ENCODE results near the gene RILP. TPM values are rescaled to one million over a fixed set of nuclear protein-coding genes. Genes with fewer than 3 reads are reported as not detected.
A peak's percentile ranks its signal among the peaks of the same experiment; 100 is the strongest.

RILP gene
- polyA plus RNA-seq, 1 donor (not counting 4 experiments of a cell fraction or from before 2014, with no cell fraction given) = 3.2 TPM

DNA sequence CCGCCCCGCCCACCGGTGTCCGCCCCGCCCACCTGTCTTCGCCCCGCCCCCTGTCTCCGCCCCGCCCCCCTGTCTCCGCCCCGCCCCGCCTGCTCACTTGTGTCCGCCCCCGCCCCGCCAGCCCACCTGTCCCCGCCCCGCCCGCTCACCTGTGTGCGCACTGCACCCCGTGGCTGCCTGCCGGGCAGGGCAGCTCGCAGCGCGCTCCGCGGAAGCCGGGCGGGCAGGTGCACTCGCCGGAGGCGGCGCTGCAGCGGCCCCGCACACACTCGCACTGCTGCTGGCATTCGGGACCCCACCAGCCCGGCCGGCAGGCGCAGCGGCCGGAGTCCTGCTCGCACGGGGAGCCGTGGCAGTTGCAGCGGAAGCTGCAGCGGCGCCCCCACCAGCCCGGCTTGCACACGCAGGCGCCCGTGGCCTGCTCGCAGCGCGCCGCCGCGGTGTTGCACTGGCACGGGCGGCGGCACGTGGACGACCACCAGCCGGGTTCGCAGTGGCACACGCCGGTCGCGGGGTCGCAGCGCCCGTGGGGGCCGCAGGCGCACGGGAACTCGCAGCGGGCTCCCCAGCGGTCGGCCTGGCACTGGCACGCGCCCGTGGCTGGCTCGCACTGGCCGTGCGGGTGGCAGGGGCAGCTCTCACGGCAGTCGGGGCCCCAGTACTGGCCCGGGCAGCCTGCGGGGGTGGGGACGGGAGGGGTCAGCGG is 6.2 kb downstream of the RILP start:
- Histone ChIP-seq H3K27ac (ENCODE audit: control insufficient read depth, insufficient read depth, low read length) (no peak overlapping the region), H3K79me2 (ENCODE audit: control insufficient read depth, insufficient read depth, low read length) (no peaks in the 10 kb centered on the region), H3K27me3 (ENCODE audit: control insufficient read depth, extremely low read depth, insufficient read depth, low read length) (peaks cover 6% of the 10 kb centered on the region), H3K4me1 (ENCODE audit: control insufficient read depth, extremely low read depth, insufficient read depth, low read length) (peaks cover 22% of the 10 kb centered on the region), H3K9me1 (ENCODE audit: control insufficient read depth, extremely low read depth, insufficient read depth, low read length) (no peaks in the 10 kb centered on the region), H3K36me3 (ENCODE audit: control insufficient read depth in 2 of 2, extremely low read depth in 1 of 2, insufficient read depth in 2 of 2, low read length in 2 of 2) (no peaks in the 10 kb centered on the region), H3K4me2 (ENCODE audit: control insufficient read depth, extremely low read depth, insufficient read depth, low read depth, low read length) (peak overlapping the region; percentile 67), H4K20me1 (ENCODE audit: control insufficient read depth, extremely low read depth, insufficient read depth, low read length) (no peaks in the 10 kb centered on the region), H2AFZ (ENCODE audit: control insufficient read depth, low read length) (no peak overlapping the region), H3K4me3 (ENCODE audit: control insufficient read depth in 2 of 3, extremely low read depth in 1 of 3, insufficient read depth in 2 of 3, low read depth in 1 of 3, low read length in 3 of 3) (peak overlapping the region in 2 of 3 experiments; percentile 3 to 42), H3K9me3 (ENCODE audit: control insufficient read depth, low read depth, low read length) (no peaks in the 10 kb centered on the region), H3K9ac (ENCODE audit: control insufficient read depth, extremely low read depth, insufficient read depth, low read length) (peak overlapping the region; percentile 24)
- DNase-seq (ENCODE audit: low read depth, low spot score) = no peak
- no peak for FAIRE-seq
- TF ChIP-seq, protein P1, sequence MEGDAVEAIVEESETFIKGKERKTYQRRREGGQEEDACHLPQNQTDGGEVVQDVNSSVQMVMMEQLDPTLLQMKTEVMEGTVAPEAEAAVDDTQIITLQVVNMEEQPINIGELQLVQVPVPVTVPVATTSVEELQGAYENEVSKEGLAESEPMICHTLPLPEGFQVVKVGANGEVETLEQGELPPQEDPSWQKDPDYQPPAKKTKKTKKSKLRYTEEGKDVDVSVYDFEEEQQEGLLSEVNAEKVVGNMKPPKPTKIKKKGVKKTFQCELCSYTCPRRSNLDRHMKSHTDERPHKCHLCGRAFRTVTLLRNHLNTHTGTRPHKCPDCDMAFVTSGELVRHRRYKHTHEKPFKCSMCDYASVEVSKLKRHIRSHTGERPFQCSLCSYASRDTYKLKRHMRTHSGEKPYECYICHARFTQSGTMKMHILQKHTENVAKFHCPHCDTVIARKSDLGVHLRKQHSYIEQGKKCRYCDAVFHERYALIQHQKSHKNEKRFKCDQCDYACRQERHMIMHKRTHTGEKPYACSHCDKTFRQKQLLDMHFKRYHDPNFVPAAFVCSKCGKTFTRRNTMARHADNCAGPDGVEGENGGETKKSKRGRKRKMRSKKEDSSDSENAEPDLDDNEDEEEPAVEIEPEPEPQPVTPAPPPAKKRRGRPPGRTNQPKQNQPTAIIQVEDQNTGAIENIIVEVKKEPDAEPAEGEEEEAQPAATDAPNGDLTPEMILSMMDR (optimal IDR thresholded peaks at IDR 0.05 in 1 of 3, IDR thresholded peaks at IDR 0.05 in 1 of 3, conservative IDR thresholded peaks at IDR 0.05 in 1 of 3; ENCODE audit: extremely low read depth in 1 of 3, insufficient read depth in 2 of 3, low read length in 3 of 3) = peak in 2 of 3 experiments; percentile 35 to 56
- TF ChIP-seq EZH2 (IDR thresholded peaks at IDR 0.05; ENCODE audit: low read length) = no peak
- dilution Hi-C loops (cut with MboI; ENCODE audit: extremely low pct_ligation_motif_present, low sequenced_read_pairs) = no loop called here

DNA sequence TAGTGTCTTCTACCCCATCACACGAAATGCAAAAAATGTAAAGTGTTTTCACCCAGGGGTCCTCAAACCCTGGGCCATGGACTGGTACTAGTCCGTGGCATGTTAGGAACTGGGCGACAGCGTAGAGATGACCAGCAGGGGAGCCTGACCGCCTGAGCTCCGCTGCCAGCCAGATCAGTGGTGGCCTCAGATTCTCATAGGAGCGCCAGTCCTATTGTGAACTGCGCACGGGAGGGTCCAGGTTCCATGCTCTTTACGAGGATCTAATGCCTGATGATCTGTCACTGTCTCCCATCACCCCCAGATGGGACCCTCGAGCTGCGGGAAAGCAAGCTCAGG is 8.6 kb downstream of the RILP start:
- H3K27me3 ChIP-seq (ENCODE audit: control insufficient read depth, extremely low read depth, insufficient read depth, low read length) = peaks cover 6% of the 10 kb centered on the region
- no peak overlapping the region for H3K4me2 ChIP-seq (ENCODE audit: control insufficient read depth, extremely low read depth, insufficient read depth, low read depth, low read length)
- no peaks in the 10 kb centered on the region for H3K9me3 ChIP-seq (ENCODE audit: control insufficient read depth, low read depth, low read length)
- no peaks in the 10 kb centered on the region for H4K20me1 ChIP-seq (ENCODE audit: control insufficient read depth, extremely low read depth, insufficient read depth, low read length)
- H2AFZ ChIP-seq (ENCODE audit: control insufficient read depth, low read length) = no peak overlapping the region
- no peaks in the 10 kb centered on the region for H3K79me2 ChIP-seq (ENCODE audit: control insufficient read depth, insufficient read depth, low read length)
- dilution Hi-C loops (cut with MboI; ENCODE audit: extremely low pct_ligation_motif_present, low sequenced_read_pairs) = no loop called here
- no peaks in the 10 kb centered on the region for H3K36me3 ChIP-seq (ENCODE audit: control insufficient read depth in 2 of 2, extremely low read depth in 1 of 2, insufficient read depth in 2 of 2, low read length in 2 of 2)
- H3K9me1 ChIP-seq (ENCODE audit: control insufficient read depth, extremely low read depth, insufficient read depth, low read length) = no peaks in the 10 kb centered on the region
- no peak overlapping the region for H3K4me3 ChIP-seq (ENCODE audit: control insufficient read depth in 2 of 3, extremely low read depth in 1 of 3, insufficient read depth in 2 of 3, low read depth in 1 of 3, low read length in 3 of 3)
- FAIRE-seq (no peak), DNase-seq (ENCODE audit: low read depth, low spot score) (no peak)
- no peak overlapping the region for H3K9ac ChIP-seq (ENCODE audit: control insufficient read depth, extremely low read depth, insufficient read depth, low read length)
- peaks cover 16% of the 10 kb centered on the region for H3K4me1 ChIP-seq (ENCODE audit: control insufficient read depth, extremely low read depth, insufficient read depth, low read length)
- H3K27ac ChIP-seq (ENCODE audit: control insufficient read depth, insufficient read depth, low read length) = no peak overlapping the region
- TF ChIP-seq EZH2 (IDR thresholded peaks at IDR 0.05; ENCODE audit: low read length) = no peak
- TF ChIP-seq, protein P1 (optimal IDR thresholded peaks at IDR 0.05 in 1 of 3, IDR thresholded peaks at IDR 0.05 in 1 of 3, conservative IDR thresholded peaks at IDR 0.05 in 1 of 3; ENCODE audit: extremely low read depth in 1 of 3, insufficient read depth in 2 of 3, low read length in 3 of 3) = no peak

All from keratinocyte (primary cell).